Measurements from ENCODE around the gene ERN1.

Gene ERN1

DNA sequence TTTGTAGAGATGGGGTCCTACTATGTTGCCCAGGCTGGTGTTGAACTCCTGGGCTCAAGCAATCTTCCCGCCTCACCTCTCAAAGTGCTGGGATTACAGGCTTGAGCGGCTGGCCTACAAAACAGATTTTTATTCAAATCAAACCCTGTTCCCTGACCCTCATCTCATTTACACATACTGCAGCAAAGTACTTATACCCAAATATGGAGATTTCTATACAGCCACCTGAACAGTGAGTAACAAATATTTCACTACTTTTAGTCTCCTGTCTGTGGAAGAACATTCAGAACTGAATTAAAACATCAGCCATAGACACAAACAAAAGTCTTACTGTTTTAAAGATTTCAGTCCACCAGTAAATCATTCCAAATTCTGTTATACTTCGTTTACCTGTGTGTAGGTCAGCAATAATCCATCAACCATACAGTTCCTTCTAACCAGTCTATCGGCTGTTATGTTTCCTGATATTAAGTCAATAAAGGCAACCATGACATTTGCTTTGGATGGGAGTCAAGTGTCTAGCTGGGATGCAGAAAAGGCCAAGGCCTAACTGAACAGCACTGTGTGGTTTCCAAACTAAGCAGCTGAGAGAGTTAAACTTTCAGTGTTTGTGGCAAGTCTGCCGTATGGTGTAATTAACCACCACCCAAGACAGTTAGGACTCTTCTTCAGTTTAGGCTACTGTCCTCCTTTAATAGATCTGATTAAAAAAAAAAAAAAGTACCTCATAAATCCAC is 22.3 kb downstream of the ERN1 start:
- no peak for DNase-seq

- no peak for DNase-seq
These were observed 23.0 kb downstream of the ERN1 start for GRCh38 chr17:64106918-64107317.

DNA sequence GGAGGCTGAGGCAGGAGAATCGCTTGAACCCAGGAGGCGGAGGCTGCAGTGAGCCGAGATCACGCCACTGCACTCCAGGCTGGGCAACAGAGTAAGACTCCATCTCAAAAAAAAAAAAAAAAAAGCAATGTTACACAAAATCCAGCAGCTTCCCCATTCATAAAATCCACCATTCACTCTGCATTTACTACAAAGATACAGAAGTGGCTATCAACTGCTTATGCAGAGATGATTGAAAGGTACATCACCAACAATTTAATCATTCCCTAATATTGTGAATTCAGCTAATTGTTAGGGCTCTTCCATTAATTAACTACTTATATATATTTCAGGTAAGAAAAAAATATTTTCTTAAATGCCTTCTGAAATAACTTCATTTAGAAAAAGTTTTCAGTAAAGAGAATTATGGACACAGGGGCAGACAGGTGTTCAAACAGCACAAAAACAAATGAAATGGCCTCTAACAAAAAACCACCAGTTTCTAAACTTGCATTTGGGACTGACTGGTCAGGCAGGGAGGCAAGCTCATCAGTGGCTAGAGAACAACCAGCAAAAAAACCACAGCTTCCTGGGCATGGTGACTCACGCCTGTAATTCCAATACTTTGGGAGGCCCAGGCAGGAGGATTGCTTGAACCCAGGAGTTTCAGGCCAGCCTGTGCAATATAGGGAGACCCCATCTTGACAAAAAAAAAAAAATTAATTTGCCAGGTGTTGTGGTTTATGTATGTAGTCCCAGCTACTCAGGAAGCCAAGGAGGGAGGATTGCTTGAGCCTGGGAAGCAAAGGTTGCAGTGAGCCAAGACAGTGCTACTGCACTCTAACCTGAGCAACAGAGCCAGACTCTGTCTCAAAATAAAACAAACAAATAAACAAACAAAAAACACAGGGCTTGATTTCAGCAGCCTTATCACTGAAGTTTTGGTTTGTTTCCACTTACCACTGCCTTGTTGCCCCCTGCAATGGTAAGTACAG is 26.3 kb downstream of the ERN1 start:
- no peak for DNase-seq

DNA sequence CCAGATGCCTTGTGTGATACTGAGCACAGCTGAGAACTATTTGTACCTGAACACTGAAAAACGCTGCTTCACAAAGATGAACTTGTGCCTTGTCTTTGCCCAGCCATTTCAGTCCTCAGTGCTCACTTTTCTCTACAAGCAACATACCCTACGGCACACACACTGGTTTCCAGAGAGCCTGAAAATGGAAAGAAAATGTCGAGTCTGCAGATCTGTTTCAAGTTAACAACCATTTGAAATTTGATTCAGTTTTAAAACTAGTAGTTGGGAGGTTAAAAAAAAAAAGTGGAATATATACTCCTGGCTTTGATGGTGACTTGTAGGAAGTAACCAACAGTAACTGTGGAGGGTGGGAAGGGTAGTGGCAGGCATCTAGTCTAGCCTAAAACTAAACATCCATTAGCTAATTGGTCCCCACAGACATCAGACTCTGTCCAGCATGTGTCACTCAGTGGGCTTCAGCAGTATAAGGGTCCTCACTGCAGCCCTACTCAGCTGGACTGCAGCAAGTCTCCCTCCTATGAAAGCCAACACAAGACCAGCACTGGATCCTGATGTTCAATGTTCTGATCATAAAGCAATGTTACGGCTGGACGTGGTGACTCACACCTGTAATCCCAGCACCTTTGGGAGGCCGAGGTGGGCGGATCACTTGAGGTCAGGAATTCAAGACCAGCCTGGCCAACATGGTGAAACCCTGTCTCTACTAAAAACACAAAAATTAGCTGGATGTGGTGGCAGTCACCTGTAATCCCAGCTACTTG is 27.1 kb downstream of the ERN1 start:
- DNase-seq, result no peak

DNA sequence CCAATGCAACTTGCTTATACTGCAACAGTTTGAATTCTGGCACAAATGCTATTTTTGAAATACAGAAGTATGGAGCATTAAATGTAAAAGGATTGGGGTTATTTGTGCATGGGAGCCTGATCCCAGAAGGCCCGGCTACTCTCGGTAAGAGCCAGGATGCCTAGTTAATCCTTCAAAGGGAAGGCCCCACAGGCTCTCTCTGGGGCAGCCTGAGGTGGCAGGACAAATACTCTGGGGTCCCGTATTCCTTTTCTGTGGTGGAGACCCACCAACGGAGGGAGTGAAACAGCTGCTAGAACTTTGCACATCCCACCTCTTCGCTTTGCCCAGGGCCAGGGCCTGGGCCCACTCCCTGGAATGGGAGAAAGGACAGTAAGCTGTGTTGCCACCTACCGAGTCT is 30.4 kb downstream of the ERN1 start:
- no peak for DNase-seq

DNA sequence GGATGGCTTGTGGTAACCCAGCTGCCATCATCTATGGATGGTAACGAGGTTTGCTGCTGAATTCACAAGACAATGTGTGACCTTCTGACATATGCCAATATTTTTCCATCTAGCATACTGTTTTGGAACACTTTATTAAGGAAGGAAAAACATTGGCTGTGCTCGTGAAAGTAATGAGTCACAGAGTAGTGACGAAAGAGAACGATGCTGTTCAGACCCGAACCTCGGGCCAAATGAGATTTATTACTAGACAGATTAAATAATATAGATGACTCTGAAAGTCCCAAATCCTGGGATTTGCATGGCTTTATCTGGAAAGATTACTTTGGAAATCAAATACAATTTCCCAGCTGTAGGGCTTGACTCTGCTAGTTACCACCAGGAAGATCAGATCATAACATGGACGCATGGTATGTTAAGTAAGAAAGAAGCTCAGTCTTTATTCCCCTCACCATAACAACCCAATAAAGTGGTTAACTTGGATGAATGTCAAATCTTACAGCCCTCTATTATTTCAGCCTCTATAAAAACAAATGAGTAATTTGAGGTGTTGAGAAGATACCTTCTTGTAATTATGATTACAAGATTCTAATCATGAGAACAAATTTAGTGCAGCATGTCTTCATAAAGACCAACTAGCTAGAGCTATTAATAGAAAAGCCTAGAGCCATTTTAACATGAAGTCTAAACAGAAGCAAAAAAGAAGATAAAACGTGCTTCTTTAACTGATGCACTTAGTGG is 32.6 kb downstream of the ERN1 start:
- no peak for DNase-seq

- no peak for DNase-seq
These were observed 33.9 kb downstream of the ERN1 start for GRCh38 chr17:64096037-64096436.

DNA sequence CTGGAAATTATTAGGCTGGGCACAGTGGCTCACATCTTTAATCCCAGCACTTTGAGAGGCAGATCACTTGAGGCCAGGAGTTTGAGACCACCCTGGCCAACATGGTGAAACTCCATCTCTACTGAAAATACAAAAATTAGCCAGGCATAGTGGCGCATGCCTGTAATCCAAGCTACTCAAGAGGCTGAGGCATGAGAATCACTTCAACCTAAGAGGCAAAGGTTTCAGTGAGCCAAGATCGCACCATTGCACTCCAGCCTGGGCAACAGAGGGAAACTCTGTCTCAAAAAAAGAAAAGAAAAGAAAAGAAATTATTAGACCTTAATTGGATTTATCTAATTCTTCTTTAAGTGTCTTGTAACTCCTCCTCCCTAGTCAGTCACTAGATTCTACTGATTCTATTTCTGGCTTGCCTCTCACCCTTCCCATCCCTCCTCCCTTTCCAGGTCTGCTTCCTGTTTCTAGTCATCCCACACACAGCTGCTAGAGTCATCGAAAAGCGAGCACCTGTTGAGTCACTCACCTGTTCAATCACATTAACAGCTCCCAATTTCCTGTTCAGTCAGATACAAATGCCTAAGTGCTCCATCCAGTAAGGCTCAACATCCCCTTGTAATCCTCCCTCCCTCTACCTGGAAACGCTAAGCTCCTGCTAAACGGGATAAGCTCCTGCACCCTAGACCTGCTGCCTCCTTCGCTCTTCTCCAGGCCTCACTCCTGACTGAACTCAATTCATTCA is 34.6 kb downstream of the ERN1 start:
- DNase-seq, result no peak

DNA sequence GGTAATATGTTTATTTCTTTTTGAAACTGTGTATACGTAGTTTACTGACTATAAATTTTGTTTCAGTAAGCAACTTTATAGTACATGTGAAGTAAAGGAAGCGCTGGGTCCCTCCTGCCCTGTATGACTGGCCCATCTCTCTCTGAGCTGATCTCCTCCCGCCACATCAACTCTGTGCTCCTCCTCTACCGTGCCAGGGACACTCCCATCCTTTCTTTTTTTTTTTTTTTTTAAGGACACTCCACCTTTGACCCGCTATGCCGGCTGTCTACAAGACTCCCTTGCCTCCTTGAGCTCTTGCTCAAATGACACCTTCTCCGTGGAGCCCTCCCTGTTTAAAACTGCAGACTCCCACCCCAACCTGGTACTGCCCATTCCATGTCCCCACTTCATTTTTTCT is 35.5 kb downstream of the ERN1 start:
- no peak for DNase-seq

- DNase-seq, result no peak
These were observed 36.9 kb downstream of the ERN1 start for GRCh38 chr17:64092952-64093451.

GRCh38 chr17:64092113-64092512 is 37.8 kb downstream of the ERN1 start:
- no peak for DNase-seq

DNA sequence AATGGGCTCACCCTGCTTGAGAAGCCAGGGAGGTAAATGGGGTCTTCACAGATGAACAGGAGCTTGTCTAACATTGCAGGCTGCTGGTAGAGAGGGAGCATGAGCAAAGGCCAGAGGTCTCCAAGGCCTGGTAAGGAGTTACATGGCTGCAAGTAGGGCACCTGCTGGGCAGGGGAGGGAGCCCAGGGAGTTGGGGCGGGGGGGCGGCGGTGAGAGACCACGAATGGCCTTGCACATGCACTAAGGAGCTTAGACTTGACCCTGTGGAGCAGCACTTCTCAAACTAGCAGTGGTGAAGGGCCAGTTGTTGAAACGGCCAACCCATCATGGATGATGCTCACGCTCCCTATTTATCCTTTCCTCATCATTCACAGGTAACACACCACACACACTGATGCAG is 38.4 kb downstream of the ERN1 start:
- DNase-seq, result no peak

- no peak for DNase-seq
These were observed 38.8 kb downstream of the ERN1 start for GRCh38 chr17:64091116-64091515.

DNA sequence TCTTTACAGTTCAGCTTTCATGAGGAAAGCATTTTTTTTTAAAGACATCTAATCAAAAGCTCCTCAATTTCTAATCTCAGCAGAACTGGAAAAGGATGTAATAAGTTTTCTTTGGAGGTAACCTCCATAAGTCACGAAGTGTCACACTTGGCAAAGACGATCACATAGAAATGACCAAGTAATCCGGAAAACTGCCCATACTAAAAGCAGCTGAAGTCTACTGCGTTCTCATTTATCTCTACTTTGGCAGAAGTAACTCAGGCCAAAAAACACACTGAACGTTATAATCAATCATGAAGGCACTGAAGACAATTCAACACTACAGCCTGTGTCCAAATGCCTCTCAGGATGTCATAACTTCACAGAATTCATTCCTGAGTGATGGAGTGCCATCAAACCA is 39.8 kb downstream of the ERN1 start:
- DNase-seq, result no peak

DNA sequence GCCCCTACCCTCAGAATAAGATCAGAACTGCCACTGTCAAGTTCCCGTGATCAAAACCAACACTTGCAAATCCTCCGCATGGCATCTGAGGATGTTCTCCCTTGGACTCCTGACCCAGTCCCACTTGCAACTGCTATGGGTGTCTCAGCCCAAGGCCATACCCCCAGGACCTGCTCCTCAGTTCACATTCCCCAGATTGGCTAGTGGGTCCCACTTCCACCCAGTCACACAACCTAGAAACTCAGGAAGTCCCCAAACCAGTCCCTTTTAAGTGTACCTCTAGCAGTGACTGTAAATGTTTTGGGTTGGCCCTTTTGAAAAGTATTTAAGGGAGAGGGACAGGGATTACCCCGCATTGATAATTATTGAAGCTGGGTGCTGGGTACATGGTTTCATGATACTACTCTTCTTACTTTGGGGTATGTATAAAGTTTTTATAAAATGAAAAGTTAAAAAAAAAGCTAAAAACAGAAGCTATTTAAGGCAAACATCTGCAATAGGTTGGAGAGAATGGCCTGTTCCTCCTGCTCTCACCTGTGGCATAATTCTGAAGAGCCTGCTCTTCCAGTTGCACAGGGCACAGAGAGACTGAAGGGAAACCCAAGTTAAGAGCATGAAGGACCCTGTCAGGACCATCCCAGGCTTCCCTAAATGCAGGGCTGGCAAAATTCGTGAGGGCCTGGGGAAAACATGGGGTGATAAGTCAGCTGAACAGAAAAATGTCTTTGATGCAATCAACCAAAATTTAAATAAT is 42.5 kb downstream of the ERN1 start:
- no peak for DNase-seq

- DNase-seq, result no peak
These were observed 44.3 kb downstream of the ERN1 start for GRCh38 chr17:64085650-64086005.

DNA sequence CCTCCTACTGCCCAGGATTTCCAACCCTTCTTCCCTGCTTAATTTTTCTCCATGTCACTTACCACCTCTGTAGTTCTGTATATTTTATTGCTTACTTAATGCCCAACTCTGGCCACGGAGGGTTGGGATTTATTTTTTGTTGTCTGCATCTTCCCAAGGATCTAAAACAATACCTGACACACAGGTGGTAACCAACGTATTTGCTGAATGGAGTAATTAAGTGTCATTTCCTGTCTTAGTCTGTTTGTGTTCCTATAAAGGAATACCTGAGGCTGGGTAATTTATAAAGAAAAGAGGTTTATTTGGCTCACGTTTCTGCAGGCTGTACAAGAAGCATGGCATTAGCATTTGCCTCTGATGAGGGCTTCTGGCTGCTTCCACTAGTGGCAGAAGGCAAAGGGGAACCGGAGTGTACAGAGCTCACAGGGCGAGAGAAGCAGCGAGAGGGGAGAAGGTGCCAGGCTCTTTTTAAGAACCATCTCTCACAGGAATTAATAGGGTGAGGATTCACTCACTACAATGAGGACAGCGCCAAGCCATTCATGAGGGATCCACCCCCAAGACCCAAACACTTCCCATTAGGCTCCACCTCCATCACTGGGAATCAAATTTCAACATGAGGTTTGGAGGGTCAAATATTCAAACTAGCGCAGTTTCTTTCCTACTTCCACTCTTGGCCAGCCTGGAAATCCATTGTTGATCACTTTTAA is 44.8 kb downstream of the ERN1 start:
- no peak for DNase-seq

DNA sequence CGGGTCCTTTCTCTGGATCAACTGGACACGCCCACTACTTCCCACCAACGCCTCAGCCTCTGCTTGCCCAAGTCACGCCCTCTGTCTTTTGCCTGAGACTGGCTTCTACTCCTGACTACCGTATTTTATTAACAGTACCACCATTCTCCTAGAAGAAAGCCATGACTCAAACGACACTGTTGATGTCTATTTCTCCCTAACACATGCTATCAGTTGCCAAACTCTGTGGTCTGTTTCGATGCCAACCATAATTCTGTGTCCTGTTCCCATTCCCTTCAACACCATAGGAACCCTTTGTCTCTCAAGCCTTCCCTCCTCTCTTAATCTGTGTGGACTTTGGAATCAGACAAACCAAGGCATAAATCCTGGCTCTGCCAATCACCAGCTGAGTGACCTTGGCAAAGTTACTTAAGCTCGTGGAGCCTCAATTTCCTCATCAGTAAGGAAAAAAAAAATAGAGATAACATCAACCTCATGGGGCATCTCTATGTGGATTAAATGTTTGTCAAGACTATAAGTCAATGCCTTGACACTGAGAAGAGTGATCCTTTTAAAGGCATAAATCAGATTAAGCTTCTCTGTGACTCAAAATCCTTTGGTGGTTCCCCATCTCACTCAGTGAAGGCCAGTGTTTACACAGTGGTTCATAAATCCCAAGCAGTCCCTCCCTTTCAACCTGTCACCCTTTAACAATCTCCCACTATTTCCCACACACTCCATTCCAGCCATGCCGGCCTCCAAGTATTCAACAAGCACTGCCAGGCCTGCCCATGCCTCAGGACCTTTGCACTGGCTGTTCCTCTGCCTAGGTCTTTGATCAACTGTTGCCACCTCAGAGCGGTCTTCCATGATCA is 45.6 kb downstream of the ERN1 start:
- DNase-seq, result no peak

- DNase-seq, result no peak
These were observed 46.3 kb downstream of the ERN1 start for GRCh38 chr17:64083563-64084085.
